ENCODE results near the gene STARD10.
"Not testable (repeated sequence)": the region's sequence is repeated elsewhere in the genome, so short reads cannot be mapped to it uniquely, and the experiment has no call there.

STARD10 gene

GRCh38 chr11:72807021-72807693, 13.3 kb upstream of the STARD10 start:
- DNase-seq: peak; percentile 13

GRCh38 chr11:72806378-72806777, 12.5 kb upstream of the STARD10 start:
- DNase-seq: not testable (repeated sequence)

GRCh38 chr11:72805216-72805615, 11.4 kb upstream of the STARD10 start:
- no peak for DNase-seq

- DNase-seq: no peak
These were observed 9.0 kb upstream of the STARD10 start for GRCh38 chr11:72802822-72803221.

- no peak for DNase-seq
These were observed 5.6 kb upstream of the STARD10 start for GRCh38 chr11:72799441-72799840.

- no peak for DNase-seq
These were observed 4.5 kb upstream of the STARD10 start for GRCh38 chr11:72798361-72798760.

GRCh38 chr11:72793076-72793424, 797 bp downstream of the STARD10 start:
- no peak for DNase-seq

GRCh38 chr11:72792437-72793021, 1.3 kb downstream of the STARD10 start:
- DNase-seq: no peak

- not testable (repeated sequence) for DNase-seq
These were observed 2.6 kb downstream of the STARD10 start for GRCh38 chr11:72791228-72791627.

GRCh38 chr11:72789493-72790131, 4.2 kb downstream of the STARD10 start:
- no peak for DNase-seq

- no peak for DNase-seq
These were observed 5.6 kb downstream of the STARD10 start for GRCh38 chr11:72788241-72788640.

- DNase-seq: peak; percentile 81
These were observed 6.4 kb downstream of the STARD10 start for GRCh38 chr11:72787216-72788104.

GRCh38 chr11:72786305-72787215, 7.3 kb downstream of the STARD10 start:
- DNase-seq: no peak

- no peak for DNase-seq
These were observed 9.2 kb downstream of the STARD10 start for GRCh38 chr11:72784662-72785061.

- DNase-seq: no peak
These were observed 10.5 kb downstream of the STARD10 start for GRCh38 chr11:72783144-72783905.

GRCh38 chr11:72782081-72782920, 11.5 kb downstream of the STARD10 start:
- no peak for DNase-seq

- DNase-seq: no peak
These were observed 12.3 kb downstream of the STARD10 start for GRCh38 chr11:72781313-72782080.

GRCh38 chr11:72781063-72781312, 12.9 kb downstream of the STARD10 start:
- DNase-seq: no peak

- DNase-seq: no peak
These were observed 13.4 kb downstream of the STARD10 start for GRCh38 chr11:72780296-72781062.
